ENCODE results near the gene MYO10. TPM values are rescaled to one million over a fixed set of nuclear protein-coding genes. Genes with fewer than 3 reads are reported as not detected.
"Not testable (repeated sequence)": the region's sequence is repeated elsewhere in the genome, so short reads cannot be mapped to it uniquely, and the experiment has no call there.

MYO10 gene
- total RNA-seq, 4 donors from 2014 or later: 21.0 to 29.8 (median 27.3) TPM

DNA sequence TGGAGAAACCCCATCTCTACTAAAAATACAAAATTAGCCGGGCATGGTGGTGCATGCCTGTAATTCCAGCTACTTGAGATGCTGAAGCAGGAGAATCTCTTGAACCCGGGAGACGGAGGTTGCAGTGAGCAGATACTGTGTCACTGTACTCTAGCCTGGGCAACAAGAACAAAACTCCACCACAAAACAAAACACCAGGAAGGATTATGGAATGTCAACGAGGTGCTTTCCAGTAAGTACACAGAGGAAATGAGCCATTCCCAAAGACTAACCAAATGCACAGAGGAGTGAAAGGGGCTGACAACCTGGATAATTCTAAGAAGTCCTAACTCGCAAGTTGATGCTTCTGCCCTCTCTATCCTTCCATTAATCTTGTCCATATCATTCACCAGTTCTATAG, 193.2 kb downstream of the MYO10 start:
- Histone ChIP-seq H3K4me1 (peaks cover 0 to 33% (median 6%) of the 10 kb centered on the region in 3 donors), H3K27me3 (no peaks in the 10 kb centered on the region), H3K4me3 (no peak overlapping the region), H3K27ac (no peak overlapping the region), H3K9me3 (no peaks in the 10 kb centered on the region), H3K36me3 (peaks cover 0 to 10% (median 0%) of the 10 kb centered on the region in 3 donors)
- intact Hi-C loops (cut with DNase I): no loop called here
- TF ChIP-seq, protein P1, sequence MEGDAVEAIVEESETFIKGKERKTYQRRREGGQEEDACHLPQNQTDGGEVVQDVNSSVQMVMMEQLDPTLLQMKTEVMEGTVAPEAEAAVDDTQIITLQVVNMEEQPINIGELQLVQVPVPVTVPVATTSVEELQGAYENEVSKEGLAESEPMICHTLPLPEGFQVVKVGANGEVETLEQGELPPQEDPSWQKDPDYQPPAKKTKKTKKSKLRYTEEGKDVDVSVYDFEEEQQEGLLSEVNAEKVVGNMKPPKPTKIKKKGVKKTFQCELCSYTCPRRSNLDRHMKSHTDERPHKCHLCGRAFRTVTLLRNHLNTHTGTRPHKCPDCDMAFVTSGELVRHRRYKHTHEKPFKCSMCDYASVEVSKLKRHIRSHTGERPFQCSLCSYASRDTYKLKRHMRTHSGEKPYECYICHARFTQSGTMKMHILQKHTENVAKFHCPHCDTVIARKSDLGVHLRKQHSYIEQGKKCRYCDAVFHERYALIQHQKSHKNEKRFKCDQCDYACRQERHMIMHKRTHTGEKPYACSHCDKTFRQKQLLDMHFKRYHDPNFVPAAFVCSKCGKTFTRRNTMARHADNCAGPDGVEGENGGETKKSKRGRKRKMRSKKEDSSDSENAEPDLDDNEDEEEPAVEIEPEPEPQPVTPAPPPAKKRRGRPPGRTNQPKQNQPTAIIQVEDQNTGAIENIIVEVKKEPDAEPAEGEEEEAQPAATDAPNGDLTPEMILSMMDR (IDR thresholded peaks at IDR 0.05): no peak
- no peak for TF ChIP-seq POLR2A (IDR thresholded peaks at IDR 0.05)
- DNase-seq: no peak
- 67 to 69% methylated on average over 5 of the region's 5 CpGs for WGBS, 2 donors

DNA sequence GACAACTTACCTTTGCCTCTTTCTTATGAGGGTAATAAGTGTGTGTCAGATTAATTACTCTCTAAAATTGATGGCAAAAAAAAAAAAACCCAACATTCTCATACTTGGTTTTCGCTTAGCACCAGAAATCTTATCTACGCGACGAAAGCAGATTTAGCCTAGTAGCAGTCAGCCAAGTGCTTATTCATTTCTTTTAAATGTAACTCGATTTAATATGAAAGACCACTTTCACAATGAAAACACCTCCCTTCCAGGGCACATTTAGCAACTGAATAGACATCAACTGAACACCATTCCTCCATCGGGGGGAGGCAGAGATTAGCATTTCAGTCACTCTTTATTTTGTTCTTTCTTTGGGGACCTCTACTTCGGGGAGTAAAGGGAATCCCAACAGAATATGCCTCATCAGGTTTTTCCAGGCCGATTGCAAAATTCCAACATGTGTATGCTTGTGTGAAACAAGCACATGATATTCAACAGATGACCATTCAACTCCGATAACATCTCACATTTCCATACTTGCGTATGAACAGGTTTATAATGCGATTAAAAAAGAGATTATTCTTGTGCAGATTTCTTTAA, 195.2 kb downstream of the MYO10 start:
- H3K4me1 ChIP-seq: peaks cover 0 to 53% (median 16%) of the 10 kb centered on the region in 3 donors
- H3K27me3 ChIP-seq: no peaks in the 10 kb centered on the region
- DNase-seq: no peak
- H3K9me3 ChIP-seq: no peaks in the 10 kb centered on the region
- 39 to 45% methylated on average over 11 of the region's 11 CpGs for WGBS, 2 donors
- peaks cover 0 to 7% (median 0%) of the 10 kb centered on the region in 3 donors for H3K36me3 ChIP-seq
- TF ChIP-seq, protein P1 (IDR thresholded peaks at IDR 0.05): no peak
- TF ChIP-seq POLR2A (IDR thresholded peaks at IDR 0.05): no peak
- intact Hi-C loops (cut with DNase I): no loop called here
- H3K4me3 ChIP-seq: peak overlapping the region in 1 of 4 donors; percentile 18
- H3K27ac ChIP-seq: no peak overlapping the region

DNA sequence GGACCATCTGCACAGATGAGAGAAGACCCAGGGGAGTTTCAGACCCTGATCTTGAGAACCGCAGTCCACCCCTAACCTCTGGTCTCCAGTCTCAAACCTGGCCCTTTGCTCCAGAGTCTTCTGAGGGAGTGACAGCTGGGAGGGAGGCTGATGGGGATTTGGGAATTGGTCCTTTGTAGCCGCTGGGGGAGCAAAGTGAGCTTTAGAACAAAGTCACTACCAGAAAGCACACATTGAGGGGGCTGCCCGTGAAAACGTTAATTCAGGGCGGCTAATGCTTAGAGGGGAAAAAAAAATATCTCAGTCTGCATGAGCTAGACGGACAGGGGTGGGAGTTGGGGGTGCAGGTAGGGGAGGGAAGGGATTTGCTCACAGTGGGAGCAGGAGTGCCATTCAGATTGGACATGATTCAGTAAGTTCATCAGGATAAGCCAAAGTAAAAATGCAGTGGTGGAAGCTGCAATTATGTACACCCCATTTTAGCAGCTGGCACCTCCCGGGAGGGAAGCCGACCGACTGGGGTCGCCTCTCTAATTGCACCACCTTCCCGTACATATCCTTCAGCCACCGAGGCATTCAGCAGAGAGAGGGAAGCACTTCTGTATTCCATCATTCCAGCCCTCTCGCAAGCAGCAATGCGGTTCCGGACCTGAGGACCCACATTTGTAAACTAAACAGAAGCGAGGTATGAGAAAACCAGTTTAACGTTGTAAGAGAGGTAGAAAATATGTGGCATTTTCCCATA, 195.8 kb downstream of the MYO10 start:
- H3K4me1 ChIP-seq: peaks cover 0 to 60% (median 23%) of the 10 kb centered on the region in 3 donors
- intact Hi-C loops (cut with DNase I): no loop called here
- H3K27ac ChIP-seq: no peak overlapping the region
- TF ChIP-seq, protein P1 (IDR thresholded peaks at IDR 0.05): no peak
- no peak for TF ChIP-seq POLR2A (IDR thresholded peaks at IDR 0.05)
- no peaks in the 10 kb centered on the region for H3K9me3 ChIP-seq
- H3K36me3 ChIP-seq: peaks cover 0 to 6% (median 0%) of the 10 kb centered on the region in 3 donors
- WGBS, 2 donors: 72 to 78% methylated on average over 15 to 16 of the region's 17 CpGs
- DNase-seq: no peak
- H3K27me3 ChIP-seq: no peaks in the 10 kb centered on the region
- H3K4me3 ChIP-seq: peak overlapping the region in 1 of 4 donors; percentile 18

DNA sequence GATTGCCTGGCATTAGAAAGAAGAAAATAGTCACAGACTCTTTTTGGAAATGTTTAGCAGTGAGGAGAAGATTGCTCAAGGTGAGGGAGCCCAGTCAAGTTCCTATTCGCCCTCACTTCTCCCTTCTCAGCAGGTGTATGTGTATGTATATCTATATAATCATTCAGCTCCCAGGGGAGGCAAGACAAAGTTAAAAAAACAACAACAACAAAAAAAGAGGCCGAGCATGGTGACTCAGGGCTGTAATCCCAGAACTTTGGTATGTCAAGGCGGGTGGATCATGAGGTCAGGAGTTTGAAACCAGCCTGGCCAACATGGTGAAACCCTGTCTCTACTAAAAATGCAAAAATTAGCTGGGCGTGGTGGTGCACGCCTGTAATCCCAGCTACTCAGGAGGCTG, 197.7 kb downstream of the MYO10 start:
- H3K27ac ChIP-seq: peak overlapping the region in 1 of 4 donors; percentile 17

DNA sequence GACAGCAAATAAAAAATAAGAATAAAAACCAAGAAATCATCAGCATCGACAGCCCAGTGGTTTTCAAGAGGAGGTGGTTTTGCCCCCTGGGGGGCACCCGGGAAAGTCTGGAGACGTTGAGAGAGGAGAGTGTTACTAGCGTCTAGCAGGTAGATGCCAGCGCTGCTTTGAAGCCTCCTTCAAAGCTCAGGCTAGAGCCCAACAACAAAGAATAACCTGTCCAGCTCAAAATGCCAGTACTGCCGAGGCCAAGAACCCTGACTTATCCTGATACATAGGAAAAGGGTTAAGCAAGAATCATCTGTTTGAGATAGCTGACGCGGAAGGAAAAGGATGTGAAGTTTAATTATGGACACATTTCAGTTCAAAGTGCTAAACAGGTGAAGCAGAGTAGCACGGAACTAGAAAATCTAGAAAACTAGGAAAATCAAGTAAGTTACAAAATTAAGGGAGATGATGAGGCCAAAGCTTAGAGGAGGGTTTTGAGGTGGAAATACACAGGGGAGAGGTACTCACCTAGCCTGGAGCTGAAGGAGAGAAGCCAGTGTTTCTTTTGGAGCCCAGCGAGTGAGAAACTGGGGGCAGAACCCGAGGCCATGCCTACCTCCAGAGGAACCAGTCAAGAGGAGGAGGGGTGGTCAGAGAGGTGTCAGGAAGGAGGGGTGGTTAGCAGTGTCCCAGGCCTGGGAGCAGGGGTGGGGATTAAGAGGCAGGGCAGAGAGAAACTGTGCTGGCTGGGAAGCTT, 198.3 kb downstream of the MYO10 start:
- H3K4me3 ChIP-seq: no peak overlapping the region
- peaks cover 0 to 15% (median 0%) of the 10 kb centered on the region in 3 donors for H3K36me3 ChIP-seq
- H3K27me3 ChIP-seq: no peaks in the 10 kb centered on the region
- peak overlapping the region in 1 of 4 donors; percentile 17 for H3K27ac ChIP-seq
- 75 to 80% methylated on average over 11 of the region's 11 CpGs for WGBS, 2 donors
- H3K9me3 ChIP-seq: no peaks in the 10 kb centered on the region
- peaks cover 0 to 66% (median 25%) of the 10 kb centered on the region in 3 donors for H3K4me1 ChIP-seq
- intact Hi-C loops (cut with DNase I): no loop called here
- DNase-seq: no peak
- TF ChIP-seq, protein P1 (IDR thresholded peaks at IDR 0.05): no peak
- no peak for TF ChIP-seq POLR2A (IDR thresholded peaks at IDR 0.05)

More for the DNA sequence above, 197.7 kb downstream of the MYO10 start:
- DNase-seq; intact Hi-C loops (cut with DNase I); H3K4me3 ChIP-seq; H3K9me3 ChIP-seq; H3K27me3 ChIP-seq: not testable (repeated sequence)
- H3K36me3 ChIP-seq: peaks cover 0 to 11% (median 0%) of the 10 kb centered on the region in 3 donors
- WGBS, 2 donors: 51 to 69% methylated on average over 5 of the region's 5 CpGs
- peaks cover 0 to 66% (median 25%) of the 10 kb centered on the region in 3 donors for H3K4me1 ChIP-seq
